ENCODE results near the gene HAUS6. TPM values are rescaled to one million over a fixed set of nuclear protein-coding genes. Genes with fewer than 3 reads are reported as not detected.
A peak's percentile ranks its signal among the peaks of the same experiment; 100 is the strongest.

The HAUS6 gene
- total and polyA plus RNA-seq, 2 of the 8 experiments (the other 6 are each of a cell fraction or from before 2014, with no cell fraction given), result 11.7 to 52.4 TPM

- H3K18ac ChIP-seq (ENCODE audit: extremely low read depth, low read length), result no peak overlapping the region
- H3K79me2 ChIP-seq (ENCODE audit: control insufficient read depth in 1 of 2, insufficient read depth in 2 of 2, low read length in 2 of 2), result no peaks in the 10 kb centered on the region
- H3K27me3 ChIP-seq (replicated peaks in 1 of 4; ENCODE audit: control insufficient read depth in 3 of 4, extremely low read depth in 1 of 4, insufficient read depth in 3 of 4, low read length in 3 of 4), result no peaks in the 10 kb centered on the region
- no peak overlapping the region for H3K4ac ChIP-seq (replicated peaks; ENCODE audit: insufficient read length, low read depth, low read length)
- 90% methylated on average over 3 of the region's 3 CpGs; no CpG with 5 or more reads in 1 of the 2 experiments for WGBS, 2 experiments (ENCODE audit: extremely low coverage in 1 of 2, insufficient coverage in 1 of 2, insufficient read length in 1 of 2, insufficient replicate concordance in 2 of 2, low coverage in 1 of 2, low lambda C conversion rate in 2 of 2, missing lambda C conversion rate in 1 of 2)
- no peak overlapping the region for H2BK120ac ChIP-seq (replicated peaks; ENCODE audit: low read depth, low read length)
- no peak overlapping the region for H3K56ac ChIP-seq (replicated peaks; ENCODE audit: insufficient read length, low read depth, low read length)
- no peak overlapping the region for H3K14ac ChIP-seq (ENCODE audit: insufficient read length)
- H4K5ac ChIP-seq (ENCODE audit: insufficient read length, low read depth, low read length), result no peak overlapping the region
- no peak overlapping the region for H2AK5ac ChIP-seq (ENCODE audit: low read depth, low read length)
- H2BK5ac ChIP-seq (ENCODE audit: low read depth, low read length), result no peak overlapping the region
- no peak for TF ChIP-seq KDM1A (IDR thresholded peaks at IDR 0.05; ENCODE audit: borderline replicate concordance, low read length)
- TF ChIP-seq SAP30 (IDR thresholded peaks at IDR 0.05; ENCODE audit: insufficient read depth, insufficient replicate concordance, low read length), result no peak
- TF ChIP-seq TBP (IDR thresholded peaks at IDR 0.05; ENCODE audit: low read depth, low read length), result no peak
- peak; percentile 28 to 36; a peak in 2 of 4 replicates for TF ChIP-seq RAD21 (IDR thresholded peaks at IDR 0.05 in 1 of 2, conservative IDR thresholded peaks at IDR 0.05 in 1 of 2; ENCODE audit: low read depth in 2 of 2, low read length in 2 of 2)
- no peak for TF ChIP-seq ASH2L (IDR thresholded peaks at IDR 0.05; ENCODE audit: low read length)
- H3K27ac ChIP-seq (ENCODE audit: low read depth, low read length), result no peak overlapping the region
- H3K4me3 ChIP-seq (ENCODE audit: extremely low read depth in 1 of 4, insufficient read depth in 2 of 4, low read depth in 3 of 4, low read length in 4 of 4), result no peak overlapping the region
- no peaks in the 10 kb centered on the region for H3K36me3 ChIP-seq (ENCODE audit: control insufficient read depth in 2 of 4, insufficient read depth in 4 of 4, low read length in 3 of 4)
- no peak for FAIRE-seq
- no peak overlapping the region for H3K4me2 ChIP-seq (ENCODE audit: insufficient read depth in 1 of 2, low read depth in 2 of 2, low read length in 2 of 2)
- no peaks in the 10 kb centered on the region for H3K9me3 ChIP-seq (ENCODE audit: insufficient read depth in 2 of 2, low read depth in 1 of 2, low read length in 1 of 2)
- no peak overlapping the region for H2BK20ac ChIP-seq (ENCODE audit: low read length)
- H4K20me1 ChIP-seq (replicated peaks in 1 of 2; ENCODE audit: control insufficient read depth in 1 of 2, insufficient read depth in 2 of 2, low read length in 2 of 2), result no peaks in the 10 kb centered on the region
- peaks cover 2 to 8% (median 3%) of the 10 kb centered on the region in 4 experiments; a peak in 4 of 7 replicates for H3K4me1 ChIP-seq (replicated peaks in 1 of 4; ENCODE audit: control insufficient read depth in 3 of 4, insufficient read depth in 4 of 4, low read length in 3 of 4)
- H2BK12ac ChIP-seq (ENCODE audit: low read depth, low read length), result no peak overlapping the region
- POLR2A ChIA-PET (ENCODE audit: partially characterized antibody), result interaction anchor here (1.2 kb wide), 1 partner anchor 20 kb away, joined by 3 read pairs; no protein-coding TSS in a partner anchor
- DNase-seq (ENCODE audit: low read depth in 1 of 2, low spot score in 2 of 2), result no peak
- no peak overlapping the region for H2AFZ ChIP-seq (ENCODE audit: low read length)
- no peak overlapping the region for H3K9ac ChIP-seq (replicated peaks in 1 of 4; ENCODE audit: extremely low read depth in 1 of 4, low read depth in 3 of 4, low read length in 3 of 4)
- H3K23me2 ChIP-seq (ENCODE audit: low read depth, low read length), result no peaks in the 10 kb centered on the region
- H2BK15ac ChIP-seq (ENCODE audit: low read length), result no peak overlapping the region
- no peak overlapping the region for H3K23ac ChIP-seq (ENCODE audit: insufficient read length)
- H4K8ac ChIP-seq (ENCODE audit: extremely low read depth, insufficient read depth, low read length), result no peak overlapping the region
- no peaks in the 10 kb centered on the region for H3K79me1 ChIP-seq (ENCODE audit: low read depth, low read length)
- no peak overlapping the region for H4K91ac ChIP-seq (replicated peaks; ENCODE audit: insufficient read length, low read length)
- CTCF ChIA-PET (ENCODE audit: partially characterized antibody), result interaction anchor here (0.6 to 2.4 kb wide), 12 partner anchors 9 to 87 kb away, joined by 3 to 13 read pairs (median 4); partner anchors contain the start of genes HAUS6 and RRAGA
Observed at GRCh38 chr9:19136129-19136528, 33.4 kb upstream of the HAUS6 start.
